GM23338 (cell line): ENCODE data around the gene DNAJC16. TPM values are rescaled to one million over a fixed set of nuclear protein-coding genes. Genes with fewer than 3 reads are reported as not detected.

Source experiments
- ATAC-seq: fragments of 200-7000 bp; cut with Tn5 transposase; 3 replicates; pipeline ENCODE4 v1.9.1; 2020
- DNase-seq: peaks from one replicate; pipeline ENCODE4 v3.0.0-alpha.2; 2015; ENCODE audit warnings: low spot score
- H2AFZ ChIP-seq: fragments of 200-600 bp; sonication (generic); 2 replicates; pipeline ENCODE4 v1.8.0; 2016; ENCODE audit warnings: antibody characterized with exemption, mild to moderate bottlenecking, moderate library complexity
- H3F3A ChIP-seq: fragments of 200-600 bp; sonication (generic); replicated peaks from 2 replicates; pipeline ENCODE4 v1.8.0; 2017; ENCODE audit warnings: antibody characterized with exemption, mixed run types, low read depth
- H3K27ac ChIP-seq: fragments of 200-600 bp; sonication (generic); 2 replicates; pipeline ENCODE4 v1.6.1; 2016; ENCODE audit warnings: low read depth
- H3K27me3 ChIP-seq: fragments of 200-600 bp; sonication (generic); 2 replicates; pipeline ENCODE4 v1.8.0; 2016; ENCODE audit warnings: mild to moderate bottlenecking, mixed run types, moderate library complexity; ENCODE audit not compliant: insufficient read depth
- H3K36me3 ChIP-seq: fragments of 200-600 bp; sonication (generic); 2 replicates; pipeline ENCODE4 v1.8.0; 2016; ENCODE audit warnings: mild to moderate bottlenecking; ENCODE audit not compliant: insufficient read depth
- H3K4me1 ChIP-seq: fragments of 200-600 bp; sonication (generic); 2 replicates; pipeline ENCODE4 v1.8.0; 2016; ENCODE audit warnings: mild to moderate bottlenecking, moderate library complexity; ENCODE audit not compliant: insufficient read depth
- H3K4me2 ChIP-seq: fragments of 200-600 bp; sonication (generic); 2 replicates; pipeline ENCODE4 v1.7.1; 2017; ENCODE audit warnings: mixed run types
- H3K4me3 ChIP-seq: fragments of 200-600 bp; sonication (generic); 2 replicates; pipeline ENCODE4 v1.6.1; 2016; ENCODE audit warnings: mixed run types
- H3K79me2 ChIP-seq: fragments of 200-600 bp; sonication (generic); replicated peaks from 2 replicates; pipeline ENCODE4 v1.8.0; 2017; ENCODE audit warnings: mild to moderate bottlenecking; ENCODE audit not compliant: insufficient read depth
- H3K9me2 ChIP-seq: fragments of 200-600 bp; sonication (generic); 2 replicates; pipeline ENCODE4 v1.8.0; 2017; ENCODE audit not compliant: insufficient read depth
- H4K20me1 ChIP-seq: fragments of 200-600 bp; sonication (generic); replicated peaks from 2 replicates; pipeline ENCODE4 v1.8.0; 2017; ENCODE audit warnings: mild to moderate bottlenecking; ENCODE audit not compliant: insufficient read depth
- H3K27ac Mint-ChIP-seq: 2 replicates; pipeline ENCODE4 v1.8.0; 2020; ENCODE audit warnings: inconsistent platforms, mild to moderate bottlenecking, moderate library complexity, mixed read lengths
- H3K27me3 Mint-ChIP-seq: 3 replicates; pipeline ENCODE4 v1.8.0; 2022; ENCODE audit warnings: low read depth, mild to moderate bottlenecking, moderate library complexity, mixed read lengths, inconsistent platforms; ENCODE audit not compliant: insufficient read depth, poor library complexity
- H3K36me3 Mint-ChIP-seq: 3 replicates; pipeline ENCODE4 v1.8.0; 2021; ENCODE audit warnings: low read depth, mild to moderate bottlenecking, inconsistent platforms, moderate library complexity, mixed read lengths
- H3K4me1 Mint-ChIP-seq: 3 replicates; pipeline ENCODE4 v1.8.0; 2020; ENCODE audit warnings: mild to moderate bottlenecking, inconsistent platforms, mixed read lengths
- H3K4me3 Mint-ChIP-seq: 3 replicates; pipeline ENCODE4 v1.8.0; 2021; ENCODE audit warnings: moderate library complexity, mild to moderate bottlenecking, inconsistent platforms, mixed read lengths
- H3K9me3 Mint-ChIP-seq: 3 replicates; pipeline ENCODE4 v1.8.0; 2020; ENCODE audit warnings: moderate library complexity, mild to moderate bottlenecking, inconsistent platforms, mixed read lengths
- CREB1 ChIP-seq: fragments of 250-450 bp; sonication (Bioruptor Pico); IDR thresholded peaks from 2 replicates; pipeline ENCODE4 v1.5.0; 2020; ENCODE audit warnings: low read depth, mild to moderate bottlenecking, moderate library complexity
- EZH2 ChIP-seq: fragments of 200-600 bp; sonication (generic); IDR thresholded peaks from one replicate; pipeline ENCODE4 v1.8.0; 2017; ENCODE audit warnings: antibody characterized with exemption, mild to moderate bottlenecking, low read depth; ENCODE audit not compliant: unreplicated experiment
- EZH2phosphoT487 ChIP-seq: fragments of 200-600 bp; sonication (generic); IDR thresholded peaks from one replicate; pipeline ENCODE4 v1.8.1; 2018; ENCODE audit warnings: antibody characterized with exemption; ENCODE audit not compliant: unreplicated experiment
- NANOG ChIP-seq: IDR thresholded peaks from 2 replicates; pipeline ENCODE4 v1.6.1; 2016; ENCODE audit warnings: antibody characterized with exemption, borderline replicate concordance
- POLR2AphosphoS5 ChIP-seq: IDR thresholded peaks from 2 replicates; pipeline ENCODE4 v1.6.1; 2016; ENCODE audit warnings: antibody characterized with exemption, low read depth
- STAT1 ChIP-seq: IDR thresholded peaks from one replicate; pipeline ENCODE4 v1.6.1; 2016; ENCODE audit warnings: antibody characterized with exemption; ENCODE audit not compliant: unreplicated experiment
- ZNF331 ChIP-seq: fragments of 250-450 bp; sonication (Bioruptor Pico); IDR thresholded peaks from 2 replicates; pipeline ENCODE4 v1.5.0; 2020; ENCODE audit warnings: low read depth, mild to moderate bottlenecking, moderate library complexity
- polyA plus RNA-seq: library from polyadenylated mRNA; unstranded; fragments of >200 nt; fragmentation: Nextera tagmentation; extraction: Ambion mirVana; gene quantifications from 2 replicates; pipeline ENCODE4 v1.2.1, GENCODE V29; 2016
- total RNA-seq: library from RNA; depleted of rRNA; stranded (reverse); fragments of >200 nt; shearing (Covaris generic); gene quantifications from 2 replicates; pipeline ENCODE4 v1.2.3, GENCODE V29; 2014
- TF ChIP-seq, protein P1 (sequence below): IDR thresholded peaks from one replicate; pipeline ENCODE4 v1.6.1; 2018; ENCODE audit warnings: antibody characterized with exemption; ENCODE audit not compliant: unreplicated experiment
- TF ChIP-seq, protein P2 (sequence below): fragments of 250-450 bp; sonication (Bioruptor Pico); IDR thresholded peaks from 2 replicates; pipeline ENCODE4 v1.5.0; 2020; ENCODE audit warnings: mild to moderate bottlenecking, moderate library complexity
- TF ChIP-seq, protein P3 (sequence below): IDR thresholded peaks from 2 replicates; pipeline ENCODE4 v1.6.1; 2016; ENCODE audit warnings: antibody characterized with exemption

The DNAJC16 gene
- total and polyA plus RNA-seq, 2 experiments from 2014 or later = 6.3 to 18.0 TPM

DNA sequence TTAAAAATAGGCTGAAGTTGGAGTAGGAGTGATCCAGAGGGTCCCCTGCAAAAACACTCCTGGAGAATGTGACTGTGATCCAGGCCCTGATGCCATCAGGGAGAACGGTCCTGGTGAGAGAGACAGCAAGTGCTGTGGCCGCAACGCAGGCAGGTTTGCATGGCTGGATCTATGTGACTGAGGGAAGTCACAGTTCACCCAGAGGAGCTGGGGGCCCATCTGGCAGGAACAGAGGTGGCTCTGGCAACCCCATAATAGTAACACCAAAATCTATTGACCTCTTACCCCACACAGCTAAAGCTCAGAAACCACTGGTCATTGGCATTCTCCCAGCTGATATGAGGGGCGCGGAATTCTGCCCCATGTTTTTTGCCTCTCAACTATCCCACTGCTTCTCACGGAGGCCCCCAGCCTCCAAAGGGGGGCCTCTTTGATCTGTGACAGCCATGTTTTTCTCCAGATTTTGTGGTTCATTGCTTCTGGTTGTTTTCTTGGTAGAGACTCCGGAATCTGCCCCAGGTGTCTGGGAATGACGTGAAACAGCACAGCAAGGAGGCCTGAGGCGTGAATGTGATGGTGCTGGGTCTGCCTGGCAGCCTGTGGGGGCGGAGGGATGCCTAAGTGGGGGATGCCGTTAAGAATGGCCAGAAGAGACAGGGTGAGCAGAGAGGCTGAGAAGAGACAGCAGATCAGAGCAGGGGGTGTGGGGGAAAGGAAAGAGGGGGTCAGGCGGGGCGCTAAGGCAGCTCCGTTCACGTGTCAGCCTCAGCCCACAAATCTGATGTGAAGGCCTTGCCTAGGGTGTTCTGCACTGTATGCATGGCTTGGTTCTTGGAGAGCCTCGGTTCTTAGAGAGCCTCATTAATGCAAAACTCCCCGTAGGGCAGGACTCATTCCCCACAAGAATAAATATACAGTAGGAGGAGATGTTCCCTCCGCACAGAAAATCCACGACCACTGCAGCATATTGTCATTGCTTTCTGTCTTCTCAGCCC lies 26.2 kb upstream of the DNAJC16 start:
- Mint-ChIP-seq H3K9me3 (0 out of 3 replicates have a peak, but pooled peaks cover 4% of the 10 kb centered on the region), H3K36me3 (peaks cover 20% of the 10 kb centered on the region; the same call in 2 of the 3 replicates), H3K27me3 (no peaks in the 10 kb centered on the region), H3K4me3 (no peak overlapping the region), H3K4me1 (peaks cover 18% of the 10 kb centered on the region), H3K27ac (0 out of 2 replicates have a peak overlapping the region, but pooled peaks have one; percentile 36)
- H3K4me2 ChIP-seq = no peak overlapping the region
- no peak overlapping the region for H3K27ac ChIP-seq
- no peaks in the 10 kb centered on the region for H3K27me3 ChIP-seq
- no peak overlapping the region for H2AFZ ChIP-seq
- DNase-seq = no peak
- H4K20me1 ChIP-seq = no peaks in the 10 kb centered on the region
- peaks cover 9% of the 10 kb centered on the region for H3K4me1 ChIP-seq
- no peaks in the 10 kb centered on the region; the same call in 1 of the 2 replicates for H3K36me3 ChIP-seq
- no peaks in the 10 kb centered on the region for H3K79me2 ChIP-seq
- H3K9me2 ChIP-seq = no peaks in the 10 kb centered on the region
- H3F3A ChIP-seq = no peaks in the 10 kb centered on the region
- no peak for ATAC-seq
- TF ChIP-seq ZNF331 (CRISPR knock-in tag) (no peak), CREB1 (CRISPR knock-in tag) (no peak), STAT1 (no peak), POLR2AphosphoS5 (no peak), EZH2 (no peak), NANOG (no peak), EZH2phosphoT487 (no peak)
- TF ChIP-seq, protein P1, sequence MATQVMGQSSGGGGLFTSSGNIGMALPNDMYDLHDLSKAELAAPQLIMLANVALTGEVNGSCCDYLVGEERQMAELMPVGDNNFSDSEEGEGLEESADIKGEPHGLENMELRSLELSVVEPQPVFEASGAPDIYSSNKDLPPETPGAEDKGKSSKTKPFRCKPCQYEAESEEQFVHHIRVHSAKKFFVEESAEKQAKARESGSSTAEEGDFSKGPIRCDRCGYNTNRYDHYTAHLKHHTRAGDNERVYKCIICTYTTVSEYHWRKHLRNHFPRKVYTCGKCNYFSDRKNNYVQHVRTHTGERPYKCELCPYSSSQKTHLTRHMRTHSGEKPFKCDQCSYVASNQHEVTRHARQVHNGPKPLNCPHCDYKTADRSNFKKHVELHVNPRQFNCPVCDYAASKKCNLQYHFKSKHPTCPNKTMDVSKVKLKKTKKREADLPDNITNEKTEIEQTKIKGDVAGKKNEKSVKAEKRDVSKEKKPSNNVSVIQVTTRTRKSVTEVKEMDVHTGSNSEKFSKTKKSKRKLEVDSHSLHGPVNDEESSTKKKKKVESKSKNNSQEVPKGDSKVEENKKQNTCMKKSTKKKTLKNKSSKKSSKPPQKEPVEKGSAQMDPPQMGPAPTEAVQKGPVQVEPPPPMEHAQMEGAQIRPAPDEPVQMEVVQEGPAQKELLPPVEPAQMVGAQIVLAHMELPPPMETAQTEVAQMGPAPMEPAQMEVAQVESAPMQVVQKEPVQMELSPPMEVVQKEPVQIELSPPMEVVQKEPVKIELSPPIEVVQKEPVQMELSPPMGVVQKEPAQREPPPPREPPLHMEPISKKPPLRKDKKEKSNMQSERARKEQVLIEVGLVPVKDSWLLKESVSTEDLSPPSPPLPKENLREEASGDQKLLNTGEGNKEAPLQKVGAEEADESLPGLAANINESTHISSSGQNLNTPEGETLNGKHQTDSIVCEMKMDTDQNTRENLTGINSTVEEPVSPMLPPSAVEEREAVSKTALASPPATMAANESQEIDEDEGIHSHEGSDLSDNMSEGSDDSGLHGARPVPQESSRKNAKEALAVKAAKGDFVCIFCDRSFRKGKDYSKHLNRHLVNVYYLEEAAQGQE = no peak
- TF ChIP-seq, protein P2, sequence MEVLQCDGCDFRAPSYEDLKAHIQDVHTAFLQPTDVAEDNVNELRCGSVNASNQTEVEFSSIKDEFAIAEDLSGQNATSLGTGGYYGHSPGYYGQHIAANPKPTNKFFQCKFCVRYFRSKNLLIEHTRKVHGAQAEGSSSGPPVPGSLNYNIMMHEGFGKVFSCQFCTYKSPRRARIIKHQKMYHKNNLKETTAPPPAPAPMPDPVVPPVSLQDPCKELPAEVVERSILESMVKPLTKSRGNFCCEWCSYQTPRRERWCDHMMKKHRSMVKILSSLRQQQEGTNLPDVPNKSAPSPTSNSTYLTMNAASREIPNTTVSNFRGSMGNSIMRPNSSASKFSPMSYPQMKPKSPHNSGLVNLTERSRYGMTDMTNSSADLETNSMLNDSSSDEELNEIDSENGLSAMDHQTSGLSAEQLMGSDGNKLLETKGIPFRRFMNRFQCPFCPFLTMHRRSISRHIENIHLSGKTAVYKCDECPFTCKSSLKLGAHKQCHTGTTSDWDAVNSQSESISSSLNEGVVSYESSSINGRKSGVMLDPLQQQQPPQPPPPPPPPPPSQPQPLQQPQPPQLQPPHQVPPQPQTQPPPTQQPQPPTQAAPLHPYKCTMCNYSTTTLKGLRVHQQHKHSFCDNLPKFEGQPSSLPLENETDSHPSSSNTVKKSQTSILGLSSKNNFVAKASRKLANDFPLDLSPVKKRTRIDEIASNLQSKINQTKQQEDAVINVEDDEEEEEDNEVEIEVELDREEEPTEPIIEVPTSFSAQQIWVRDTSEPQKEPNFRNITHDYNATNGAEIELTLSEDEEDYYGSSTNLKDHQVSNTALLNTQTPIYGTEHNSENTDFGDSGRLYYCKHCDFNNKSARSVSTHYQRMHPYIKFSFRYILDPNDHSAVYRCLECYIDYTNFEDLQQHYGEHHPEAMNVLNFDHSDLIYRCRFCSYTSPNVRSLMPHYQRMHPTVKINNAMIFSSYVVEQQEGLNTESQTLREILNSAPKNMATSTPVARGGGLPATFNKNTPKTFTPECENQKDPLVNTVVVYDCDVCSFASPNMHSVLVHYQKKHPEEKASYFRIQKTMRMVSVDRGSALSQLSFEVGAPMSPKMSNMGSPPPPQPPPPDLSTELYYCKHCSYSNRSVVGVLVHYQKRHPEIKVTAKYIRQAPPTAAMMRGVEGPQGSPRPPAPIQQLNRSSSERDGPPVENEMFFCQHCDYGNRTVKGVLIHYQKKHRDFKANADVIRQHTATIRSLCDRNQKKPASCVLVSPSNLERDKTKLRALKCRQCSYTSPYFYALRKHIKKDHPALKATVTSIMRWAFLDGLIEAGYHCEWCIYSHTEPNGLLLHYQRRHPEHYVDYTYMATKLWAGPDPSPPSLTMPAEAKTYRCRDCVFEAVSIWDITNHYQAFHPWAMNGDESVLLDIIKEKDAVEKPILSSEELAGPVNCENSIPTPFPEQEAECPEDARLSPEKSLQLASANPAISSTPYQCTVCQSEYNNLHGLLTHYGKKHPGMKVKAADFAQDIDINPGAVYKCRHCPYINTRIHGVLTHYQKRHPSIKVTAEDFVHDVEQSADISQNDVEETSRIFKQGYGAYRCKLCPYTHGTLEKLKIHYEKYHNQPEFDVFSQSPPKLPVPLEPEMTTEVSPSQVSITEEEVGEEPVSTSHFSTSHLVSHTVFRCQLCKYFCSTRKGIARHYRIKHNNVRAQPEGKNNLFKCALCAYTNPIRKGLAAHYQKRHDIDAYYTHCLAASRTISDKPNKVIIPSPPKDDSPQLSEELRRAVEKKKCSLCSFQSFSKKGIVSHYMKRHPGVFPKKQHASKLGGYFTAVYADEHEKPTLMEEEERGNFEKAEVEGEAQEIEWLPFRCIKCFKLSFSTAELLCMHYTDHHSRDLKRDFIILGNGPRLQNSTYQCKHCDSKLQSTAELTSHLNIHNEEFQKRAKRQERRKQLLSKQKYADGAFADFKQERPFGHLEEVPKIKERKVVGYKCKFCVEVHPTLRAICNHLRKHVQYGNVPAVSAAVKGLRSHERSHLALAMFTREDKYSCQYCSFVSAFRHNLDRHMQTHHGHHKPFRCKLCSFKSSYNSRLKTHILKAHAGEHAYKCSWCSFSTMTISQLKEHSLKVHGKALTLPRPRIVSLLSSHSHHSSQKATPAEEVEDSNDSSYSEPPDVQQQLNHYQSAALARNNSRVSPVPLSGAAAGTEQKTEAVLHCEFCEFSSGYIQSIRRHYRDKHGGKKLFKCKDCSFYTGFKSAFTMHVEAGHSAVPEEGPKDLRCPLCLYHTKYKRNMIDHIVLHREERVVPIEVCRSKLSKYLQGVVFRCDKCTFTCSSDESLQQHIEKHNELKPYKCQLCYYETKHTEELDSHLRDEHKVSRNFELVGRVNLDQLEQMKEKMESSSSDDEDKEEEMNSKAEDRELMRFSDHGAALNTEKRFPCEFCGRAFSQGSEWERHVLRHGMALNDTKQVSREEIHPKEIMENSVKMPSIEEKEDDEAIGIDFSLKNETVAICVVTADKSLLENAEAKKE (CRISPR knock-in tag) = no peak
- TF ChIP-seq, protein P3, sequence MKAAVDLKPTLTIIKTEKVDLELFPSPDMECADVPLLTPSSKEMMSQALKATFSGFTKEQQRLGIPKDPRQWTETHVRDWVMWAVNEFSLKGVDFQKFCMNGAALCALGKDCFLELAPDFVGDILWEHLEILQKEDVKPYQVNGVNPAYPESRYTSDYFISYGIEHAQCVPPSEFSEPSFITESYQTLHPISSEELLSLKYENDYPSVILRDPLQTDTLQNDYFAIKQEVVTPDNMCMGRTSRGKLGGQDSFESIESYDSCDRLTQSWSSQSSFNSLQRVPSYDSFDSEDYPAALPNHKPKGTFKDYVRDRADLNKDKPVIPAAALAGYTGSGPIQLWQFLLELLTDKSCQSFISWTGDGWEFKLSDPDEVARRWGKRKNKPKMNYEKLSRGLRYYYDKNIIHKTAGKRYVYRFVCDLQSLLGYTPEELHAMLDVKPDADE = no peak
- H3K4me3 ChIP-seq = no peak overlapping the region
